GM19372 (cell line): Measurements from ENCODE around the gene RBBP4.
"Not testable (repeated sequence)": the region's sequence is repeated elsewhere in the genome, so short reads cannot be mapped to it uniquely, and the experiment has no call there.

Experiments
- ATAC-seq: cut with Tn5 transposase; IDR thresholded peaks from one replicate; pipeline ENCODE4 v1.9.1; 2021; ENCODE audit warnings: mild to moderate bottlenecking, low read depth, moderate library complexity; ENCODE audit not compliant: unreplicated experiment

RBBP4 gene

GRCh38 chr1:32685498-32685897, 34.5 kb downstream of the RBBP4 start:
- ATAC-seq = no peak

DNA sequence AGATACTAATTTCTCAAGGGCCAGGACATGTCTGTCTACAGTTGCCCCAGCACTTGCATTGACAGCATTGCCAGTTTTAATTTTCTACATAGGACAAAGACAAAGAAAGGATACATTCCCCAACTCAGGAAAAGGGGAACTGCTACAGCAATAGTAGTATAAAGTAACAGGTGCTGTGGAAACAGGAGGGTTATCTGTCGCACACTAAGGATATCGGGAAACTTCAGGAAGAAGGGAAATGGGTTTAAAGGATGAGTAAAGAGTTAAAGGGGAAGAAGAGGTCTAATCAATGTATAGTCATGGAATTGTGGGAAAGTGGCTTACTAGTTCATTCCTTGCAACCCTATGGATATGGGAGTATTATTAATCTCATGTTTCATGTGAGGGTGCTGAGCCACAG, 35.4 kb downstream of the RBBP4 start:
- no peak for ATAC-seq

- ATAC-seq = no peak
Observed at GRCh38 chr1:32693455-32694174, 42.6 kb downstream of the RBBP4 start.

DNA sequence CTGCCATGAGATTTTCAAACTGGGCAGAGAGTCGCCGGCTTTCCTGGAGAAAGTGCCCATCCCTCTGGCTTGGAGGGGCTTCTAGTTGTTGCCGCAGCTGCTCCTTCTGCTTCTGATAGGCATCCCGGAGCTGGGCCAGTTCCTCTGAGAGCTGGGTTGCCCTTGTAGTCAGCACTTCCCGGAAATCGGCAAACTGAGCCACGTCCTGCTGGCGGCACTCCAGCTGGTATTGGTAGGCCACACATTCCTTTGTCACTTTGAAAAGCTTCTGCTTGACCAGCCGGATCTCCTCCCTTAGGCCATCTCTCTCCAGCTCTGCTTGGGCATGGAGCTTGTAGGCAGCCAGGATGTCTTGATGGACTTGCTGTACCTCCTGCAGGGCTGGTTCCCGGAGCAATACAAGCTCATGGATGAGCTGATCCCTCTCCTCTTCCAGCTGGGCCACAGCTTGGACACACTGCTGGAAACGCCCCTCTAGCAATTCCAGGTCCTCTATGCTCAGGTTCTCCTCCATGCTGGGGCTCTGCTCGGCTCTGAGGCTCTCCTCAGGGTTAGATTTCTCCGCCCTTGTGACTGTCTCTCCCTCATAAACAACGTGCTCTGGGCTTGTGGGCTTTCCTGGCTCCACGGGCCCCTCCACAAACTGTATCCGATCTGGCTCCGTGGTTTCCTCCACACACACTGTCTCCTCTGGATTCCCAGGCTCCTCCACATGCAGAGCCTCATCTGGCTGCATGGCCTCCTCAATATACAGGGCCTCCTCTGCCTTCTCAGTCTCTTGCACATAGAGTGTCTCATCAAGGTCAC, 44.3 kb downstream of the RBBP4 start:
- ATAC-seq = no peak

DNA sequence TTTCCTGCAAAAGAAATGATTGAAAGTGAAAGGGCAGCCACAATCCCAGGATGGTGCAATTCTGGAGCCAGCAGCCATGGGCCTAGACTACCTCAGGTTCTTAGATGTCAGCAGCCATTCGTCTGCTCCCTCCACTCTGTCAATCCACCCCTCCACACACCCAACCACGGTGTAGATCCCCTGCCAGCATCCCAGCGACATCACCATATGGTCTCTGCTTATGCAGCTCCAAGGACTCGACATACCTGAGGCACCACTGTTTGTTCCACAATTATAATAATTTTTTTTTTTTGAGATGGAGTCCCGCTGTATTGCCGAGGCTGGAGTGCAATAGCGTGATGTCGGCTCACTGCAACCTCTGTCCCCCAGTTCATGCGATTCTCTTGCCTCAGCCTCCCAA, 45.0 kb downstream of the RBBP4 start:
- ATAC-seq = no peak

- ATAC-seq = not testable (repeated sequence)
Observed at GRCh38 chr1:32696996-32697395, 46.0 kb downstream of the RBBP4 start.

- no peak for ATAC-seq
Observed at GRCh38 chr1:32701421-32701911, 50.5 kb downstream of the RBBP4 start.

- ATAC-seq = no peak
Observed at GRCh38 chr1:32701951-32702598, 51.1 kb downstream of the RBBP4 start.

GRCh38 chr1:32702599-32703478, 51.8 kb downstream of the RBBP4 start, which contains the start of gene SYNC:
Gene SYNC, minus strand, starts transcription at chr1:32702770. Its CDS starts 110 bp downstream, at chr1:32702660.
- no peak for ATAC-seq

DNA sequence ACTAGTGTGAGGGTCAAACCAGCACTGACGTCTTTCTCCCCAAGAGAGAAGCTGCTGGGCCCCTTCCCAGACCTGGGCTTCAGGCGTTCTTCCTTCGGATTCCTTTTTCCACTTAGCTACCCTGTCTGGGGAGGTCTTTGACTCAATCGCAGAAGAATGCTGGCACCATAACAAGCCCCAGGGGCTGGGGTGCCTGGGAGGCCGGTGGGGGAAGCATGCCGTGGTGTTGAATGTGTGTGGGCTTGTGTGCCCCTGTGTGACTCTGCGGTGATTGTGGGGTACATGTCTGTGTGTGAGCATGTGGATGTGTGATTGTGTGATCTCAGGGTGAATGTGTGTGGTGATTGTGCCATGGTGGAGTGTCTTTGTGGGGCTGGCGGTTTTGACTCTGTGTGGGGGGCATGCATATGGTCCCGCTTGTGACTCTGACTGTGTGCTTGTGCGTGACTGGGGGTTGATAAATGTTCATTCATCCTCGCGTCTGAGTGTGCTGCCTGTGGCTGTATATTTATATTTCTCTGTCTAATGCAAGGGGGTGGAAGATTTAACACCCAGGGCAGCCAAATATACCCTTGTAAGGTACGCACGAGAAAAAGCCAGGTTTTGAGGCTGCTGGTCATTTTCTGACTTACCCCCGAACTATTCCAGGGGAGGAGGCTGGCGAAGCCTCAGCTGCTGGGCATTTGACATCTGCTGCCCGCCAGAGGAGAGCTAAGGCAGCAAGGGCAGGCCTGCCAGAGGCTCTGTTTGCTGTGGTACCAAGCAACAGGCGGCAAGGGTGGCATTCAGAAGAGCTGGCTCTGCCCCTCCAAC, 52.7 kb downstream of the RBBP4 start:
- no peak for ATAC-seq

GRCh38 chr1:32705516-32705915, 54.5 kb downstream of the RBBP4 start:
- ATAC-seq = no peak

DNA sequence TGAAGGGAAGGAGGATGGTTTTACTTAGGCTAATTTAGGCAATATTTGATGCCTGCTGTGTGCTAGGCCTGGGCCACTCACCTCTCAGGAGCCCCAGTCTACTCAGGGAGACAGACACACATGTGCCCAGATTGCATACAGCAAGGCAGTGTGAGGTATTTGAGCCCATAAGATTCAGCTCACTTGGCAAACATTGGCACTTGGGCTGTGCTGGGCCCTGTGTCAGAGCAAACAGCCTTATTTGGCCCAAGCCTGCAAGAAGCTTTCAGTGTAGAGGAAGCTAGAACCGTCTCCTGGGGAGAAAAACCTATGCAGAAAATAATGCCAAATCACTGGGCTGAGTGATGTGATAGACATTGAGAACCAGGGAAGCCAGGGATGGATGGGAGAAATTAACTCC, 55.5 kb downstream of the RBBP4 start:
- no peak for ATAC-seq

- no peak for ATAC-seq
Observed at GRCh38 chr1:32709075-32709474, 58.1 kb downstream of the RBBP4 start.

GRCh38 chr1:32709476-32709875, 58.5 kb downstream of the RBBP4 start:
- no peak for ATAC-seq

DNA sequence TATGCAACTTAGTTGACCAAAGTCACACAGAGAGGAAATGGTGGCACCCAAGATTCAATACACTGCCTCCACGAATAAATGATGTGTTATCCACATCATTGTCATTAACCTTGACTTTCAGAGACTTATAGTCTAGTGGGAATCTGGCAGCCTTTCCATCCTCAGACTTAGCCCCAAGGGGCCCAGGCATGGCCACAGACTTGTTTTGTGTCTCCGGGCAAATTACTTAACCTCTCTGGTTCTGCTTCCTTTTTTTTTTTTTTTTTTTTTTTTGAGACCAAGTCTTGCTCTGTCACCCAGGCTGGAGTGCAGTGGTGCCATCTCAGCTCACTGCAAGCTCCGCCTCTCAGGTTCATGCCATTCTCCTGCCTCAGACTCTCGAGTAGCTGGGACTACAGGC, 60.2 kb downstream of the RBBP4 start:
- not testable (repeated sequence) for ATAC-seq

- ATAC-seq = no peak
Observed at GRCh38 chr1:32713081-32713480, 62.1 kb downstream of the RBBP4 start.

GRCh38 chr1:32714277-32714676, 63.3 kb downstream of the RBBP4 start:
- no peak for ATAC-seq

GRCh38 chr1:32715901-32716311, 64.9 kb downstream of the RBBP4 start:
- no peak for ATAC-seq
